H1 (cell line): ENCODE data around the gene APLP2. TPM values are rescaled to one million over a fixed set of nuclear protein-coding genes. Genes with fewer than 3 reads are reported as not detected.

Experiments used
- BRCA1 ChIP-seq: IDR thresholded peaks from 2 replicates; pipeline ENCODE4 v1.6.1; 2012; ENCODE audit warnings: low read depth, low read length, improper control_type of control experiment
- EZH2 ChIP-seq: fragments of 200-600 bp; sonication (generic); IDR thresholded peaks from 2 replicates; pipeline ENCODE4 v1.7.1; 2012; ENCODE audit warnings: low read depth, mild to moderate bottlenecking, moderate library complexity, low read length, inconsistent platforms; ENCODE audit not compliant: severe bottlenecking
- HDAC2 ChIP-seq, 2 experiments: fragments of 300-600 bp in 1 of 2; sonication (generic) in 1 of 2; IDR thresholded peaks; 2 replicates each; pipeline ENCODE4 v1.6.1; 2011 to 2012; ENCODE audit warnings: low read depth in 2 of 2, low read length in 2 of 2, mild to moderate bottlenecking in 2 of 2, moderate library complexity in 2 of 2, borderline replicate concordance in 1 of 2, inconsistent platforms in 1 of 2
- PHF8 ChIP-seq: fragments of 200-600 bp; sonication (generic); conservative IDR thresholded peaks from 2 replicates; pipeline ENCODE4 v1.7.1; 2012; ENCODE audit warnings: low read depth, mild to moderate bottlenecking, inconsistent platforms, low read length, moderate library complexity
- RAD21 ChIP-seq, 2 experiments: IDR thresholded peaks in 1 of 2; conservative IDR thresholded peaks in 1 of 2; 2 replicates each; pipeline ENCODE4 v1.6.1; 2011; ENCODE audit warnings: low read depth in 2 of 2, low read length in 2 of 2, improper control_type of control experiment in 1 of 2, inconsistent platforms in 1 of 2, mild to moderate bottlenecking in 1 of 2, moderate library complexity in 1 of 2
- polyA plus RNA-seq, 7 experiments: library from polyadenylated mRNA; depleted of rRNA in 3 of 7; stranded (reverse) in 5 of 7; unstranded in 2 of 7; fragments of >200 nt in 5 of 7; fragments of 200-250 nt in 2 of 7; gene quantifications; 1 replicate in 5 of 7; 2 replicates in 1 of 7; 4 replicates in 1 of 7; pipeline versions ENCODE4 v1.2.1 to v1.2.3, GENCODE V29; 2011 to 2013; ENCODE audit warnings: missing spikeins in 2 of 7, mixed read lengths in 2 of 7
- total RNA-seq: library from RNA; stranded (reverse); fragmentation: NEBNext Ultra II Directional; extraction: Animal tissue kit (Norgen Biotek cat#: 25700); gene quantifications from 2 replicates; pipeline ENCODE4 v1.2.1, GENCODE V29; 2021

Gene APLP2
- total and polyA plus RNA-seq, 2 of the 8 experiments (the other 6 are each of a cell fraction or from before 2014, with no cell fraction given): 222 to 315 TPM

- TF ChIP-seq PHF8: no peak
- no peak for TF ChIP-seq RAD21 (IDR thresholded peaks at IDR 0.05 in 1 of 2, conservative IDR thresholded peaks at IDR 0.05 in 1 of 2; ENCODE audit: low read depth in 2 of 2, low read length in 2 of 2)
- TF ChIP-seq HDAC2 (IDR thresholded peaks at IDR 0.05; ENCODE audit: borderline replicate concordance in 1 of 2, low read depth in 2 of 2, low read length in 2 of 2): no peak
- TF ChIP-seq BRCA1: no peak
- TF ChIP-seq EZH2: no peak
- TF ChIP-seq, all 59 proteins: peak for 0
Observed at GRCh38 chr11:130086669-130087068, 17.0 kb downstream of the APLP2 start (continued).
